Measurements from ENCODE around the gene CSNK1G1.
"Not testable (repeated sequence)": the region's sequence is repeated elsewhere in the genome, so short reads cannot be mapped to it uniquely, and the experiment has no call there.

- not testable (repeated sequence) for TF ChIP-seq POLR2A, CTCF (IDR thresholded peaks at IDR 0.05)
Measured at GRCh38 chr15:64331668-64332067, 24.3 kb downstream of the CSNK1G1 start.
